ENCODE results near the gene ARID3A. TPM values are rescaled to one million over a fixed set of nuclear protein-coding genes. Genes with fewer than 3 reads are reported as not detected.
A peak's percentile ranks its signal among the peaks of the same experiment; 100 is the strongest.

ARID3A gene
- total RNA-seq, 1 experiment from 2014 or later, result 239 TPM

GRCh38 chr19:960601-960938 lies 34.7 kb downstream of the ARID3A start:
- Histone ChIP-seq H3K4me3 (ENCODE audit: low read depth, low read length) (peak overlapping the region; percentile 14; the same call in 1 of the 2 replicates), H3K4me1 (peaks cover 77% of the 10 kb centered on the region), H3K9me3 (no peaks in the 10 kb centered on the region), H3K36me3 (ENCODE audit: control insufficient read depth, insufficient read depth, low read length) (peaks cover 18% of the 10 kb centered on the region), H3K27me3 (replicated peaks; ENCODE audit: control insufficient read depth, insufficient read depth, low read length) (no peaks in the 10 kb centered on the region)
- Mint-ChIP-seq H3K4me1 (ENCODE audit: low read depth, unreplicated experiment) (peaks cover 20% of the 10 kb centered on the region), H3K9me3 (ENCODE audit: unreplicated experiment) (no peaks in the 10 kb centered on the region), H3K27me3 (ENCODE audit: insufficient read depth, unreplicated experiment) (no peaks in the 10 kb centered on the region), H3K27ac (ENCODE audit: unreplicated experiment) (peak overlapping the region; percentile 78), H3K4me3 (ENCODE audit: unreplicated experiment) (peak overlapping the region; percentile 25), H3K36me3 (ENCODE audit: insufficient read depth, unreplicated experiment) (peaks cover 96% of the 10 kb centered on the region)
- no peak for DNase-seq
- no TSS peak for BruUV-seq (replicated peaks)
- ChIA-PET CTCF (interaction anchor here (1.0 kb wide), 1 partner anchor 37 kb away, joined by 3 read pairs; no protein-coding TSS in a partner anchor), POLR2A (no interaction called here)
- intact Hi-C loops (cut with micrococcal nuclease; ENCODE audit: unreplicated experiment), result no loop called here
- TF ChIP-seq, protein P1, sequence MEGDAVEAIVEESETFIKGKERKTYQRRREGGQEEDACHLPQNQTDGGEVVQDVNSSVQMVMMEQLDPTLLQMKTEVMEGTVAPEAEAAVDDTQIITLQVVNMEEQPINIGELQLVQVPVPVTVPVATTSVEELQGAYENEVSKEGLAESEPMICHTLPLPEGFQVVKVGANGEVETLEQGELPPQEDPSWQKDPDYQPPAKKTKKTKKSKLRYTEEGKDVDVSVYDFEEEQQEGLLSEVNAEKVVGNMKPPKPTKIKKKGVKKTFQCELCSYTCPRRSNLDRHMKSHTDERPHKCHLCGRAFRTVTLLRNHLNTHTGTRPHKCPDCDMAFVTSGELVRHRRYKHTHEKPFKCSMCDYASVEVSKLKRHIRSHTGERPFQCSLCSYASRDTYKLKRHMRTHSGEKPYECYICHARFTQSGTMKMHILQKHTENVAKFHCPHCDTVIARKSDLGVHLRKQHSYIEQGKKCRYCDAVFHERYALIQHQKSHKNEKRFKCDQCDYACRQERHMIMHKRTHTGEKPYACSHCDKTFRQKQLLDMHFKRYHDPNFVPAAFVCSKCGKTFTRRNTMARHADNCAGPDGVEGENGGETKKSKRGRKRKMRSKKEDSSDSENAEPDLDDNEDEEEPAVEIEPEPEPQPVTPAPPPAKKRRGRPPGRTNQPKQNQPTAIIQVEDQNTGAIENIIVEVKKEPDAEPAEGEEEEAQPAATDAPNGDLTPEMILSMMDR (IDR thresholded peaks at IDR 0.05; ENCODE audit: insufficient read depth in 1 of 2, low read depth in 1 of 2, low read length in 1 of 2, severe bottlenecking in 1 of 2, unreplicated experiment in 1 of 2), result no peak

- peaks cover 20% of the 10 kb centered on the region for H3K4me1 Mint-ChIP-seq (ENCODE audit: low read depth, unreplicated experiment)
- DNase-seq, result peak; percentile 65 to 82
- BruUV-seq (replicated peaks), result no TSS peak
- POLR2A ChIA-PET, result interaction anchor here (0.9 kb wide), 1 partner anchor 10 kb away, joined by 3 read pairs; no protein-coding TSS in a partner anchor
- peak overlapping the region; percentile 65 for H3K4me3 Mint-ChIP-seq (ENCODE audit: unreplicated experiment)
- Histone ChIP-seq H3K9me3 (no peaks in the 10 kb centered on the region), H3K27me3 (replicated peaks; ENCODE audit: control insufficient read depth, insufficient read depth, low read length) (no peaks in the 10 kb centered on the region), H3K4me3 (ENCODE audit: low read depth, low read length) (no peak overlapping the region), H3K36me3 (ENCODE audit: control insufficient read depth, insufficient read depth, low read length) (peaks cover 22% of the 10 kb centered on the region), H3K4me1 (peaks cover 63% of the 10 kb centered on the region)
- CTCF ChIA-PET, result interaction anchor here (0.6 to 1.0 kb wide), 2 partner anchors 22 to 297 kb away, joined by 4 to 5 read pairs; partner anchors contain the start of gene WDR18
- TF ChIP-seq, protein P1 (IDR thresholded peaks at IDR 0.05; ENCODE audit: insufficient read depth in 1 of 2, low read depth in 1 of 2, low read length in 1 of 2, severe bottlenecking in 1 of 2, unreplicated experiment in 1 of 2), result no peak
- H3K27me3 Mint-ChIP-seq (ENCODE audit: insufficient read depth, unreplicated experiment), result no peaks in the 10 kb centered on the region
- no peaks in the 10 kb centered on the region for H3K9me3 Mint-ChIP-seq (ENCODE audit: unreplicated experiment)
- H3K36me3 Mint-ChIP-seq (ENCODE audit: insufficient read depth, unreplicated experiment), result peaks cover 96% of the 10 kb centered on the region
- H3K27ac Mint-ChIP-seq (ENCODE audit: unreplicated experiment), result peak overlapping the region; percentile 90
- intact Hi-C loops (cut with micrococcal nuclease; ENCODE audit: unreplicated experiment), result no loop called here
Observed at GRCh38 chr19:961866-962620, 36.2 kb downstream of the ARID3A start.

DNA sequence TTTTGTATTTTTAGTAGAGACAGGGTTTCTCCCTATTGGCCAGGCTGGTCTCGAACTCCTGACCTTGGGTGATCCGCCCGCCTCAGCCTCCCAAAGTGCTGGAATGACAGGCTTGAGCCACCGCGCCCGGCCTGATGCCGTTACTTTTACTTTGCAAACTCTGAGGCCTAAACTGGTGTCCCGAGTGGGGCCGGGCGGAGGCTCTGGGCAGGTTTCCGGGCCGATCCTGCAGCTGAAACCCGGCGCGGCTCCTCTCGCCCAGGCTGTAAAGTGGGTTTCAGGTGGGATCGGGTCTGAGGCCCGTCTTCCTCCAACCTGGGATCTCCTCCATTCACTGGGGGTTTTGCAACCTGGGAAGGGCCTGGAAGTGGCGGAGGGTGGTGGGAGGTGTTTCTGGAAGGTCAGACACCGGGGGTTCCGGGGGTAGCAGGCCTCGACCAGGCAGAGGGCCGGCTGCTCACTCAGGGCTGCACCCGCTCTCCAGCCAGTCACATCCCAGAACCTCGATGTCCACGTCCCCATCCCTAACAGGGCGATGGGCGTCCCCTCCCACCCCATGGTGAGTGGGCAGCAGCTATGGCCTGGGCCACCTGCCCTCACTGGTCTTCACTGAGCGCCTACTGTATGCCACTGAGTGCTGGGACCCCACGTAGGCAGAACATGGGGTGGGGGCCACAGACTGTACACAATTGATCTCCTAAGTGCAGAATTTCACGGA lies 37.0 kb downstream of the ARID3A start:
- intact Hi-C loops (cut with micrococcal nuclease; ENCODE audit: unreplicated experiment), result no loop called here
- H3K4me1 ChIP-seq, result peaks cover 55% of the 10 kb centered on the region
- Mint-ChIP-seq H3K27me3 (ENCODE audit: insufficient read depth, unreplicated experiment) (no peaks in the 10 kb centered on the region), H3K36me3 (ENCODE audit: insufficient read depth, unreplicated experiment) (peaks cover 96% of the 10 kb centered on the region), H3K27ac (ENCODE audit: unreplicated experiment) (peak overlapping the region; percentile 90), H3K4me3 (ENCODE audit: unreplicated experiment) (peak overlapping the region; percentile 65), H3K9me3 (ENCODE audit: unreplicated experiment) (no peaks in the 10 kb centered on the region), H3K4me1 (ENCODE audit: low read depth, unreplicated experiment) (peaks cover 20% of the 10 kb centered on the region)
- no peaks in the 10 kb centered on the region for H3K27me3 ChIP-seq (replicated peaks; ENCODE audit: control insufficient read depth, insufficient read depth, low read length)
- H3K9me3 ChIP-seq, result no peaks in the 10 kb centered on the region
- no peak for DNase-seq
- H3K36me3 ChIP-seq (ENCODE audit: control insufficient read depth, insufficient read depth, low read length), result peaks cover 20% of the 10 kb centered on the region
- no peak overlapping the region for H3K4me3 ChIP-seq (ENCODE audit: low read depth, low read length)
- POLR2A ChIA-PET, result no interaction called here
- TF ChIP-seq, protein P1 (IDR thresholded peaks at IDR 0.05; ENCODE audit: insufficient read depth in 1 of 2, low read depth in 1 of 2, low read length in 1 of 2, severe bottlenecking in 1 of 2, unreplicated experiment in 1 of 2), result no peak
- BruUV-seq (replicated peaks), result no TSS peak
- CTCF ChIA-PET, result interaction anchor here (0.6 to 1.0 kb wide), 2 partner anchors 21 to 296 kb away, joined by 4 to 5 read pairs; partner anchors contain the start of gene WDR18
